ENCODE measurements around the gene B4GALT3.

DNA sequence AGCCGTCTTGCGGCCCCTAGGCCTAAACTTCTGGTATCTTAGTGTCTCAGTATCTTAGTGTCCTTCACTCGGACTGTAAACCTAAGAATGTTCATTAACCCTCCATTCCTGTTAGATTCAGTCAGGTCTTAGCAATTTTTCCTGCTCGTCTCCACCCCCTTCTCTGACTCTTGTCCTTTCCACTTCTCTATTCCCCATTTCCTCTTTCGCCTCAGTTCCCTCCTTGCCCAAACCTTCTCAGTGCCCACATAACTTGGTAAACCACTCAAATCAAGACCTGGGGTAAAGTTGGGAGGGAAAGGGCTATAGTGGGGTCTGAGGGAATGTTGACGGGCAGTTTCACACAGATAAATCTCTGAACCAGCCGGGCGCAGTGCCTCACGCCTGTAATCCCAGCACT is 37.1 kb upstream of the B4GALT3 start:
- TF ChIP-seq POLR2A (IDR thresholded peaks at IDR 0.05) (no peak), POLR2AphosphoS5 (IDR thresholded peaks at IDR 0.05) (no peak)
- TF ChIP-seq, protein P1, sequence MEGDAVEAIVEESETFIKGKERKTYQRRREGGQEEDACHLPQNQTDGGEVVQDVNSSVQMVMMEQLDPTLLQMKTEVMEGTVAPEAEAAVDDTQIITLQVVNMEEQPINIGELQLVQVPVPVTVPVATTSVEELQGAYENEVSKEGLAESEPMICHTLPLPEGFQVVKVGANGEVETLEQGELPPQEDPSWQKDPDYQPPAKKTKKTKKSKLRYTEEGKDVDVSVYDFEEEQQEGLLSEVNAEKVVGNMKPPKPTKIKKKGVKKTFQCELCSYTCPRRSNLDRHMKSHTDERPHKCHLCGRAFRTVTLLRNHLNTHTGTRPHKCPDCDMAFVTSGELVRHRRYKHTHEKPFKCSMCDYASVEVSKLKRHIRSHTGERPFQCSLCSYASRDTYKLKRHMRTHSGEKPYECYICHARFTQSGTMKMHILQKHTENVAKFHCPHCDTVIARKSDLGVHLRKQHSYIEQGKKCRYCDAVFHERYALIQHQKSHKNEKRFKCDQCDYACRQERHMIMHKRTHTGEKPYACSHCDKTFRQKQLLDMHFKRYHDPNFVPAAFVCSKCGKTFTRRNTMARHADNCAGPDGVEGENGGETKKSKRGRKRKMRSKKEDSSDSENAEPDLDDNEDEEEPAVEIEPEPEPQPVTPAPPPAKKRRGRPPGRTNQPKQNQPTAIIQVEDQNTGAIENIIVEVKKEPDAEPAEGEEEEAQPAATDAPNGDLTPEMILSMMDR (IDR thresholded peaks at IDR 0.05) = no peak
